ENCODE measurements around the gene CHEK1. TPM values are rescaled to one million over a fixed set of nuclear protein-coding genes. Genes with fewer than 3 reads are reported as not detected.

Gene CHEK1
- total RNA-seq, 2 donors from 2014 or later, result 135 to 180 TPM

DNA sequence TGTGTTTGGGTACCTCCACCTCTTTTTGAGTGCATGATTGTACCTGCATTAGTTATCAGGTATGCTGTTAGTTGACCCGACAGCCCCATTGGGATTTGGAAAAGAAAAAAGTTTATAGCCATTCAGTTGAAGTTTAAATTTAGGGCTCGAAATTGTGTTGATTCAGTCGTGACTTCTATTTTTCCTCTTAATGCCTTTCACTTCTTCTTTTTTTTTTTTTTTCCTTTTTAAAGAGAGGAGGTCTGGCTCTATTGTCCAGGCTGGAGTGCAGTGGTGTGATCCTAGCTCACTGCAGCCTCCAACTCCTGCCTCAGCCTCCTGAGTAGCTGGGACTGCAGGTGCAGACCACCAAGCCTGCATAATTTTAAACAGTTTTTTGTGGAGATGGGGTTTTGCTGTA is 30.0 kb upstream of the CHEK1 start:
- H3K36me3 Mint-ChIP-seq (ENCODE audit: insufficient read depth in 2 of 2), result peaks cover 16 to 34% of the 10 kb centered on the region in 2 donors
- peaks cover 53% of the 10 kb centered on the region for H3K4me1 Mint-ChIP-seq (ENCODE audit: low read depth)
- no peaks in the 10 kb centered on the region for H3K9me3 Mint-ChIP-seq
- no peak for ATAC-seq (replicated peaks in 1 of 2)
- peak overlapping the region; percentile 77 for H3K27ac Mint-ChIP-seq
- H3K4me3 Mint-ChIP-seq, result peak overlapping the region; percentile 33 to 85
- no peak for DNase-seq
- H3K27me3 Mint-ChIP-seq (ENCODE audit: low read depth), result no peaks in the 10 kb centered on the region

DNA sequence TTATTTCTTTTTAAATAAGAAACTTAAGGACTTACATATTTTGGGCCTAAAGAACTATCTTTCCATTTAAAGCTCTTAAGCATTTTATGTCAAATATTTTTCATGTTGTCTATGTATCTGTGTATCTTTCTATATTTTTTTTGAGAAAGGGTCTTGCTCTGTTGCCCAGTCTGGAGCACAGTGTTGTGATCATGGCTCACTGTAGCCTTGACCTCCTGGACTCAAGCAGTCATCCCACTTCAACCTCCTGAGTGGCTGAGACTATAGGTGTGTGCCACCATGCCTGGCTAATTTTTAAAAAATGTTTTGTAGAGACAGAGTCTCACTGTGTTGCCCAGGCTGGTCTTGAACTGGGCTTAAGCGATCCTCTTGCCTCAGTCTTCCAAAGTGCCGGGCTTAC is 24.3 kb upstream of the CHEK1 start:
- Mint-ChIP-seq H3K27ac (no peak overlapping the region), H3K27me3 (ENCODE audit: low read depth) (no peaks in the 10 kb centered on the region), H3K4me3 (no peak overlapping the region), H3K9me3 (no peaks in the 10 kb centered on the region), H3K4me1 (ENCODE audit: low read depth) (peaks cover 16% of the 10 kb centered on the region), H3K36me3 (ENCODE audit: insufficient read depth in 2 of 2) (peaks cover 13 to 37% of the 10 kb centered on the region in 2 donors)
- DNase-seq (no peak), ATAC-seq (replicated peaks in 1 of 2) (no peak)

DNA sequence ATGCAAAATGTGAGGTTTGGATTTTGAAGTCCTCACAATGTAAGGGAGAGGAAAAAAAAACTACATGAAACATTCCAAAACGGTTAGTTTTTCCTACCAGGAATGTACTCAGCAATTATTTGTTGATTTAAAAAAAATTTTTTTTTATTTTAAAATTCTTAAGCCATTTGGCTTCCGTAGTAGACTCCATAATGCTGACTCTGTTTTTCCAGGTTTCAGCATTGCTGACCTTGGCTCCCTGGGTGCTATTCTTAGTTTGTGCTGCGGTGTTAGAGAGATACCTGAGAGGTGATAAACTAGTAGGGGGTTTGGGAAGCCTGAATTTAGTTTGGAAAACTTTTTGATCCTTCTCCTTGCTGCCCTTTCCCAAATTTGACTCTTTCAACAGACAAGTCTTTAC is 21.8 kb upstream of the CHEK1 start:
- Mint-ChIP-seq H3K36me3 (ENCODE audit: insufficient read depth in 2 of 2) (peaks cover 19 to 29% of the 10 kb centered on the region in 2 donors), H3K27ac (no peak overlapping the region), H3K4me3 (no peak overlapping the region), H3K9me3 (no peaks in the 10 kb centered on the region), H3K27me3 (ENCODE audit: low read depth) (no peaks in the 10 kb centered on the region), H3K4me1 (ENCODE audit: low read depth) (no peaks in the 10 kb centered on the region)
- no peak for DNase-seq
- no peak for ATAC-seq (replicated peaks in 1 of 2)

GRCh38 chr11:125605417-125605816 is 19.5 kb upstream of the CHEK1 start:
- DNase-seq (no peak), ATAC-seq (replicated peaks in 1 of 2) (no peak)
- Mint-ChIP-seq H3K4me3 (no peak overlapping the region), H3K27ac (no peak overlapping the region), H3K9me3 (no peaks in the 10 kb centered on the region), H3K27me3 (ENCODE audit: low read depth) (no peaks in the 10 kb centered on the region), H3K4me1 (ENCODE audit: low read depth) (no peaks in the 10 kb centered on the region), H3K36me3 (ENCODE audit: insufficient read depth in 2 of 2) (peaks cover 23 to 38% of the 10 kb centered on the region in 2 donors)

DNA sequence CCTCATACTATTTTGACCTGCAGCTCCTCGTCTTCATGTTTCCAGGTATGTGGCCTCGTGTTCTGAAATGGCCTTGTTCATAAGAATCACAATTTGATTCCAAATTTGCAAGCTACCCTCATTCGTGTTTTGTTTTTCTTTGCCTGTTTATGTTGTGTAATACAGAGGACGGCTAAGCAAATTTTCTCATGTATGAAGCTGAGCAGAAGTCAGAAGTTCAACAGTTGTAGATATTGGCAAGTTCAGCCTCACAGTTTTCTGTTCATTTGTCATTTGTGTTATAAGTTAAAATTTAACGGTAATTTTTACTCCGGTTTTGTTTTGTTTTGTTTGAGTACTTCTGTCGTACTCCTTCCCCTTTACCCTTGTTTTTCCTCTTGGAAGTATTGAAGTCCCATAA is 15.4 kb upstream of the CHEK1 start:
- no peak for DNase-seq
- no peaks in the 10 kb centered on the region for H3K9me3 Mint-ChIP-seq
- H3K27me3 Mint-ChIP-seq (ENCODE audit: low read depth), result no peaks in the 10 kb centered on the region
- H3K27ac Mint-ChIP-seq, result no peak overlapping the region
- H3K4me1 Mint-ChIP-seq (ENCODE audit: low read depth), result no peaks in the 10 kb centered on the region
- H3K36me3 Mint-ChIP-seq (ENCODE audit: insufficient read depth in 2 of 2), result peaks cover 25 to 45% of the 10 kb centered on the region in 2 donors
- no peak overlapping the region for H3K4me3 Mint-ChIP-seq
- no peak for ATAC-seq (replicated peaks in 1 of 2)

DNA sequence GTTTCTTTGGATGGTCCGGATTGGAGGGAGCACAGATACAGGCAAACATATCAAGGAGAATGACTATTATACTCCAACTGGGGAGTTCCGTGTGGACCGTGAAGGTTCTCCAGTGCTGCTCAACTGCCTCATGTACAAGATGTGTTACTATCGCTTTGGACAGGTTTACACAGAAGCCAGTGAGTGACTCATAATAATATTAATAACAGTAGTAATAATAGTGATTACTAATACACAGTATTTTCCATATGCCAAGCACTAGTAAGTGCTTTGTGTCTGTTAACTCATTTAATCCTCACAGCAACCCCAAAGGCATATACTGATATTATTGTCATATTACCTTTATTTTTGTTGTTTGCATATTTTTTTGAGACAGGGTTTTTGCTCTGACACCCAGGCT is 6.6 kb upstream of the CHEK1 start:
- Mint-ChIP-seq H3K27me3 (ENCODE audit: low read depth) (no peaks in the 10 kb centered on the region), H3K36me3 (ENCODE audit: insufficient read depth in 2 of 2) (peaks cover 8 to 32% of the 10 kb centered on the region in 2 donors), H3K9me3 (no peaks in the 10 kb centered on the region), H3K4me1 (ENCODE audit: low read depth) (no peaks in the 10 kb centered on the region), H3K27ac (peak overlapping the region; percentile 42), H3K4me3 (no peak overlapping the region)
- DNase-seq (no peak), ATAC-seq (replicated peaks in 1 of 2) (no peak)

DNA sequence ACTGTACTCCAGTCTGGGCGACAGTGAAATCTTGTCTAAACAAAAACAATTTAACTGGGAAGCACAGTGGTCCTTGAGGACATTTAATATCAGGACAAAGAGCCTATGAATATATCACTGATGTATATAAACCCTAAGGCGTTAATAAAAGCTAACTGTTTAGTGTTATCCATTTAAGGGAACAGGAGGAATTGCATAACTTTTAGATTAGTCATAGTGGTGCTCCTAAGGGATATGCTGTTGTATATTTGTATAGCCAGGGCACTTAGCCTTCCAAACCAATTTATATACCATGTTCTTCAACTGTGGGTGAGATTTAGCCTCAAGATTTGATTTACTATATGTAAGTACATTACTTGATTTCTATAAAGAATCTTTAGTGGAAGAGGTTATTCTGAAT is 3.0 kb upstream of the CHEK1 start:
- H3K27me3 Mint-ChIP-seq (ENCODE audit: low read depth), result no peaks in the 10 kb centered on the region
- H3K27ac Mint-ChIP-seq, result peak overlapping the region; percentile 58
- no peaks in the 10 kb centered on the region for H3K9me3 Mint-ChIP-seq
- no peak overlapping the region for H3K4me3 Mint-ChIP-seq
- ATAC-seq (replicated peaks in 1 of 2) (no peak), DNase-seq (no peak)
- peaks cover 12 to 27% of the 10 kb centered on the region in 2 donors for H3K36me3 Mint-ChIP-seq (ENCODE audit: insufficient read depth in 2 of 2)
- H3K4me1 Mint-ChIP-seq (ENCODE audit: low read depth), result peaks cover 14% of the 10 kb centered on the region

DNA sequence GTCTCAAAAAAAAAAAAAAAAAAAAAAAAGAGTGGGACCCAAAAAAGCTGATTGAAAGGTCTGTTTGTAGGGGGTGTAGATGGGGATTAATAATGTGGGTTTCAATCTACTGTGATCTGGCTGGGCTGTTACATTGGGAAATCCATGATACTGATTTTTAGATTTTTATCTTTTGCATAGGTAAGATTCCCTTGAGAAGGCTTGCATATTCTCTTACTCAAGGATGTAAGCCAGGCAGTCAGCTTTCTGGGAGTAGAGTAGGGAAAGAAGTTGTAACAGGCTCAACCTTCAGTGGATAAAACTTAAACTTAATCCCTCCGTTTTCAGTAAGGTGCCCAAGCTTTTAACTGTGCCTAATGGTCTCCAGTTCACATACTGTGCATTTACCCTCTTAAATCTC is 1.9 kb upstream of the CHEK1 start:
- peaks cover 24% of the 10 kb centered on the region for H3K4me1 Mint-ChIP-seq (ENCODE audit: low read depth)
- no peaks in the 10 kb centered on the region for H3K27me3 Mint-ChIP-seq (ENCODE audit: low read depth)
- no peak overlapping the region for H3K4me3 Mint-ChIP-seq
- H3K36me3 Mint-ChIP-seq (ENCODE audit: insufficient read depth in 2 of 2), result peaks cover 18 to 29% of the 10 kb centered on the region in 2 donors
- no peaks in the 10 kb centered on the region for H3K9me3 Mint-ChIP-seq
- ATAC-seq (replicated peaks in 1 of 2) (no peak), DNase-seq (no peak)
- no peak overlapping the region for H3K27ac Mint-ChIP-seq

DNA sequence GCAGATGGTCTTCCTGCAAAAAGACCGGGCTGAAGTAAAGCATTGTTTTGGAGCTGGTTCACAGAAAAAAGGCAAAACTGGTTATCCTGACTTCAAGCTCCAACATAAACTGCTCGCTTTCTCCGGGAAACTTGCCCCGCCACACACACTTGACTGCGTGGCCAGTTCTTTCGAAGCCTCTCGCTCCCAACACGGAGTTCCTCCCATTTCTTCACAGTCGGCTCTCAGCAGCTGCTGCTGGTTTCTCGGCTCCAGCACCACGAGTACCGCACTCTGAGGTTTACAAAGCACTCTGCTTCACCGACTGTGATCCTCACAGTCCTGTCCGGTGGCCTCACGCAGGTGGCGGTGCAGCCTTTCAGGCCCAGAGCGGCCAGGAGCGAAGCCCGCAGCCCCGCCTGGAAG is 264 bp downstream of the CHEK1 start:
- peak overlapping the region; percentile 92 to 100 for H3K4me3 Mint-ChIP-seq
- peaks cover 14 to 27% of the 10 kb centered on the region in 2 donors for H3K36me3 Mint-ChIP-seq (ENCODE audit: insufficient read depth in 2 of 2)
- peaks cover 24% of the 10 kb centered on the region for H3K4me1 Mint-ChIP-seq (ENCODE audit: low read depth)
- no peaks in the 10 kb centered on the region for H3K9me3 Mint-ChIP-seq
- H3K27me3 Mint-ChIP-seq (ENCODE audit: low read depth), result no peaks in the 10 kb centered on the region
- peak overlapping the region; percentile 90 for H3K27ac Mint-ChIP-seq
- ATAC-seq (replicated peaks in 1 of 2) (no peak), DNase-seq (no peak)

- DNase-seq, result peak; percentile 87 to 89
- Mint-ChIP-seq H3K9me3 (no peaks in the 10 kb centered on the region), H3K27ac (peak overlapping the region; percentile 90), H3K27me3 (ENCODE audit: low read depth) (no peaks in the 10 kb centered on the region), H3K36me3 (ENCODE audit: insufficient read depth in 2 of 2) (peaks cover 14 to 26% of the 10 kb centered on the region in 2 donors), H3K4me1 (ENCODE audit: low read depth) (peaks cover 25% of the 10 kb centered on the region), H3K4me3 (peak overlapping the region; percentile 92 to 100)
- peak; percentile 94 for ATAC-seq (replicated peaks in 1 of 2)
These were observed 796 bp downstream of the CHEK1 start for GRCh38 chr11:125625630-125626287.

DNA sequence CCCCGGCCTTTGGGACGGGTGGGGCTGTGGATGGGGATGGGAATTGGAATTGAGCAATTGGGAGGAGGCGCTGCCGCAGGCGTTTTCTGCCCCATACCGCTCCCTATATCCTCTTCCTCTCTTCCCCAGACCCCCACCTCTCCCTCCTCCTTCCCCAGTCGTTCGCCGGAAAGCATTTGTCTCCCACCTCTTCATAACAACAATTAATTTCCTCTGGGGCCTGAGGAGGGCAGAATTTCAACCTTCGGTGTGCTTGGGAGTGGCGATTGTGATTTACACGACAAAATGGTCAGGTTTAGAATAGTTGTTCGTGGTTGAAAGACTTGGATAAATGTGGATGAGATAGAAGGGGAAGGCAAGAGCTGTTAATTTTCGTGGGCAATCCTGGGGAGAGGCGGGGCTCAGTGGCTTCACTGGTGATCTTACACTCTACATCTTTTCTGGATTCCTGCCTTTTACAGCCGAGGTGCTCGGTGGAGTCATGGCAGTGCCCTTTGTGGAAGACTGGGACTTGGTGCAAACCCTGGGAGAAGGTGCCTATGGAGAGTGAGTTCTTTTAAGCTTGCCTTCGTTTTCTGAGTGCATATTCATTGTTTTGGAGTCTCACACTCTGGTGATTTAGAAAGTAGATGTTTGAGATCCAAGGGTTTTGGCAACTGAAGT is 1.5 kb downstream of the CHEK1 start:
- Mint-ChIP-seq H3K27me3 (ENCODE audit: low read depth) (no peaks in the 10 kb centered on the region), H3K27ac (peak overlapping the region; percentile 81), H3K9me3 (no peaks in the 10 kb centered on the region), H3K4me1 (ENCODE audit: low read depth) (peaks cover 28% of the 10 kb centered on the region), H3K4me3 (peak overlapping the region; percentile 92 to 100), H3K36me3 (ENCODE audit: insufficient read depth in 2 of 2) (peaks cover 16 to 28% of the 10 kb centered on the region in 2 donors)
- DNase-seq (peak in 1 of 2 donors; percentile 32), ATAC-seq (replicated peaks in 1 of 2) (peak in 1 of 2 donors; percentile 16)

GRCh38 chr11:125627236-125627910 is 2.4 kb downstream of the CHEK1 start:
- H3K27ac Mint-ChIP-seq, result peak overlapping the region; percentile 90
- no peaks in the 10 kb centered on the region for H3K27me3 Mint-ChIP-seq (ENCODE audit: low read depth)
- no peaks in the 10 kb centered on the region for H3K9me3 Mint-ChIP-seq
- peaks cover 28% of the 10 kb centered on the region for H3K4me1 Mint-ChIP-seq (ENCODE audit: low read depth)
- no peak for DNase-seq
- ATAC-seq (replicated peaks in 1 of 2), result no peak
- peaks cover 16 to 28% of the 10 kb centered on the region in 2 donors for H3K36me3 Mint-ChIP-seq (ENCODE audit: insufficient read depth in 2 of 2)
- H3K4me3 Mint-ChIP-seq, result peak overlapping the region; percentile 92 to 100

GRCh38 chr11:125637840-125638239 is 12.9 kb downstream of the CHEK1 start:
- ATAC-seq (replicated peaks in 1 of 2) (no peak), DNase-seq (no peak)
- Mint-ChIP-seq H3K27ac (no peak overlapping the region), H3K4me1 (ENCODE audit: low read depth) (no peaks in the 10 kb centered on the region), H3K9me3 (no peaks in the 10 kb centered on the region), H3K4me3 (no peak overlapping the region), H3K36me3 (ENCODE audit: insufficient read depth in 2 of 2) (peaks cover 27 to 66% of the 10 kb centered on the region in 2 donors), H3K27me3 (ENCODE audit: low read depth) (no peaks in the 10 kb centered on the region)
